HG03066 (cell line): ENCODE data around the gene SLC12A9.

Source experiments
- ATAC-seq: cut with Tn5 transposase; IDR thresholded peaks from one replicate; pipeline ENCODE4 v1.9.1; 2021; ENCODE audit warnings: low read depth; ENCODE audit not compliant: unreplicated experiment

The SLC12A9 gene

GRCh38 chr7:100880645-100881044 is 28.1 kb downstream of the SLC12A9 start:
- ATAC-seq: no peak

GRCh38 chr7:100881136-100881535 is 28.6 kb downstream of the SLC12A9 start:
- ATAC-seq: no peak

DNA sequence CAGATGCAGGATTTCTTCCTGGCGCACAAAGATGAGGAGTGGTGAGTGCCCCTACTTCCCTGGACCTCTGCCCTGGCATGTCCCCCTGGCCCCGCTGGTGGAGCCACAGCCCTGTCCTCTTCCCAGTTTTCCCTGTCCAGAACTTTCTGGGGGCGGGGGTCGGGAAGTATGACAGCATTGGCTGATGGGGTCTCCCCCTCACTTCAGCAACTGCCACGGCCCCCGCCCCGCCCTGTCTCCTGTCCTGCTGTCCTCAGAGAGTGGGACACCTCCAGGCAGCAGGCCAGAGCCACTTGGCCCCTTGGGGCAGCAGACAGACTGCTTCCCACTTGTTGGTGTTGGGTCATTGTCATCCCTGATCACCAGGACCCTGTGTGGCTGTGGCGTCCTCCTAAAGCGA is 29.7 kb downstream of the SLC12A9 start:
- ATAC-seq: no peak

DNA sequence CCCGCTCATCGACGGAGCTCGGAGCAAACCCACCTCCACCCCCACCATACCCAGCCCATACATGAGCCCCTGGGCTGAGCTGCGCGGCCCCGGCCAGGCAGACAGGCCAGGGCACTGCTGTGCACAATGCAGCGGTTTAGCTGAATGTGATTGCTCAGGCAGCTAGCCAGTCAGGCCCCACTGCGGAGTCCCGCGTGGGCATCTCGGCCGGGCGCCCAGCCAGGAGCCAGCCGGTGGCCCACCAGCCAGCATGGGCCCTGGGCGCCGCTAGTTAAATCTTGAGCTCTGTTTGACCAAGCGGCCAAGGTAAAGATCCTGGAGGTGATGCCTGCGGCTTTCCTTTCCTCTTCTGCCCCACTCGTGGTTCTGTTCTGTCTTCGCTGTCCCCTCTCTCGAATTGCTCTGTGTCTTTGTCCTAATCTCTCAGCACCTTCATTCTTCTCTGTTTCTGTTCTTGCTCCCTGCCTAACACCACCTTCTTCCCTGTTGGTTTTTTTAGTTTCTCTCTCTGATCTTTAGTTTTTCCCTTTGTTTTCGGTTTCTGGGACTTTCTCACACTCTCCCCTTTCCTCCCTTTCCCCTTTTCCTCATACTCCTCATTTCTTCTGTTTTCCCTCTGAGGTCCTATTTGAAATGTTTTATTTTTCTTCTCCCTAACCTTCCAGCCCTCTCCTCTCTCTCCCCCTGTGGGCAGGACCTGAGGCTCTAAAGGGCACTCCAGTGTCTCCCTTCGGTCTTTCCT is 30.4 kb downstream of the SLC12A9 start:
- no peak for ATAC-seq

GRCh38 chr7:100884736-100885439 is 32.4 kb downstream of the SLC12A9 start:
- ATAC-seq: no peak

DNA sequence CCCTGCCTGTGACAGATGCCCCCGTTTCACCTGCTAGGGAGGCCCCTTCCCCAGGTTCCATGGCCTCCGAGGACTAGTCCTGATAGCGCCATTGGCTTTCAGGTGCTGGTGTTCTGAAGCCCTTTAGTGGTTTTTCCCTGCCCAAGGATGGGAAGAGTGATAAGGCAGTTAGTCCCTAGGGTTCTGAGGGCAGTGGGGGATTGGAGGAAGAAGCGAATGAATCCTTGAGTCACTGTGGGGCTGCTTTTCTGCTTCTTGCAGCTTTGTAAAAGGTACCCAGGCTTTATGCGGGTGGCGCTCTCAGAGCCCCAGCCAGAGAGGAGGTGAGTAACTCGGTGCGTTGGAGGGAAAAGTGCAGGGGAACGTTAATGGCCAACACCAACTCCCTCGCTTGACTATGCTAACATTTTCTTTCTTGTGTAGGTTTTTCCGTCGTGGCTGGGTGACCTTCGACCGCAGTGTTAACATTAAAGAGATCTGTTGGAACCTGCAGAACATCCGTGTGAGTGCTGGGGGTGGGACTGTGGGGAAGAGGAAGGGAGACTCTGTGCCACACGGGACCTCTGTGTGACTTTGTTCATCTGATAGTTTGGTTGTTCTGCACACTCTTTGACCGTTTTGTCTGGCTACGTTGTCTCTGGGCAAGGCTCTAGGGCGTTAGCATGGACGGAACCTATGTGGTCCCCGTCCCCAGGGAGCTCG is 33.1 kb downstream of the SLC12A9 start:
- ATAC-seq: no peak

GRCh38 chr7:100886142-100886935 is 33.8 kb downstream of the SLC12A9 start:
- ATAC-seq: no peak

DNA sequence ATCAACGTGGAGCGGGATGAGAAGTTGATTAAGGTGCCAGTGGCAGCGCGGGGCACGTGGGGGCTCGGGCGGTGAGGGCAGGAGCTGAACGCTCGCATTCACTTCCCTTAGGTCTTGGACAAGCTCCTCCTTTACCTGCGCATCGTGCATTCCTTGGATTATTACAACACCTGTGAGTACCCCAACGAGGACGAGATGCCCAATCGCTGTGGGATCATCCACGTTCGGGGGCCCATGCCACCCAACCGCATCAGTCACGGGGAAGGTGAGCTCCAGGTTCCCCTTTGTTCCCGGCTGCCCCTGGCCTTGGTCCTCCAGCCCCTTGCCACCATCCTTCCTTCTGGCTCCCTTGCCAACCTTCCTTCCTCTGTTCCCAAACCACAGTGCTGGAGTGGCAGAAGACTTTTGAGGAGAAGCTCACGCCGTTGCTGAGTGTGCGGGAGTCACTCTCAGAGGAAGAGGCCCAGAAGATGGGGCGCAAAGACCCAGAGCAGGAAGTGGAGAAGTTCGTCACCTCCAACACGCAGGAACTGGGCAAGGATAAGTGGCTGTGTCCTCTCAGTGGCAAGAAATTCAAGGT is 34.5 kb downstream of the SLC12A9 start:
- no peak for ATAC-seq

- peak; percentile 45 for ATAC-seq
Measured at GRCh38 chr7:100887516-100888290, 35.2 kb downstream of the SLC12A9 start.

GRCh38 chr7:100888291-100888987 is 35.9 kb downstream of the SLC12A9 start:
- no peak for ATAC-seq

DNA sequence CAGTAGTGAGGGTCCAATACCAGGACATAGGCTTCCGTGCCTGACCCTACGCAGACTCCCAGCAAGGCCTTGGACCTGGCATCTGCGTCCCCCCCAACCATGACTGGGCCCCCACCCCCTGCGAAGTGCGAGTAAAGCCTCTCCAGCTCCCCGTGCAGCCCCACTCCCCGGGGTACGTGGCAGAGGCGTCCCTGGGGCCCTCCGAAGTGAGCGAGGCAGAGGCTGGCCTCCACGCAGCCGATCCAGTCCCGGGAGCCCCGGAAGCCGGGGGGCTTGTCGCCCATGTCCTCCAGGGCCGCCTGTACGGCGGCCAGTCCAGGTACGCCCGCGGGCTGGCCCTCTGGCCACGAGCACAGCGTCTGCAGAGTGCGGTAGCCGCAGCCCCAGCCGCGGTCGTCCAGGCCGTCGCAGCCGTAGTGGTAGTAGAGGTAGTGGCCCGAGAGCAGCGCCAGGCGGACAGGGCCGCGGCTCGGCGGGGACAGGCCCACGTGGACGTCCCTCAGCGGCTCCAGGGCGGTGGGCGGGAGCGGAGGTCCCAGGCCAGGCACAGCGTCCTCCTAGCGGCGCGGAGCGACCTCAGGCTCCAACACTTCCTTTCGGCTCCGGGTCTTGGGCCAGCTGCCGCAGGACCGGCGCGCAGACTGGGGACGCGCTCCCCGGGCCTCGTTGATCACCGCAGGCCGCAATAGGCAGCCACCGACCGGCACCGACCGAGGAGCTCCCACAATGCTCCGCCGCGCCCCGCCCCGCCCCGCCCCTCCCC is 36.7 kb downstream of the SLC12A9 start, which contains the start of gene UFSP1:
Gene UFSP1 (minus strand): TSS at position 728 of the 763 bp plus-strand sequence. CDS start 444 bp downstream, at position 284.
- ATAC-seq: peak; percentile 10

GRCh38 chr7:100890653-100891567 is 38.4 kb downstream of the SLC12A9 start:
- ATAC-seq: no peak

- ATAC-seq: no peak
Measured at GRCh38 chr7:100891568-100892247, 39.2 kb downstream of the SLC12A9 start.

DNA sequence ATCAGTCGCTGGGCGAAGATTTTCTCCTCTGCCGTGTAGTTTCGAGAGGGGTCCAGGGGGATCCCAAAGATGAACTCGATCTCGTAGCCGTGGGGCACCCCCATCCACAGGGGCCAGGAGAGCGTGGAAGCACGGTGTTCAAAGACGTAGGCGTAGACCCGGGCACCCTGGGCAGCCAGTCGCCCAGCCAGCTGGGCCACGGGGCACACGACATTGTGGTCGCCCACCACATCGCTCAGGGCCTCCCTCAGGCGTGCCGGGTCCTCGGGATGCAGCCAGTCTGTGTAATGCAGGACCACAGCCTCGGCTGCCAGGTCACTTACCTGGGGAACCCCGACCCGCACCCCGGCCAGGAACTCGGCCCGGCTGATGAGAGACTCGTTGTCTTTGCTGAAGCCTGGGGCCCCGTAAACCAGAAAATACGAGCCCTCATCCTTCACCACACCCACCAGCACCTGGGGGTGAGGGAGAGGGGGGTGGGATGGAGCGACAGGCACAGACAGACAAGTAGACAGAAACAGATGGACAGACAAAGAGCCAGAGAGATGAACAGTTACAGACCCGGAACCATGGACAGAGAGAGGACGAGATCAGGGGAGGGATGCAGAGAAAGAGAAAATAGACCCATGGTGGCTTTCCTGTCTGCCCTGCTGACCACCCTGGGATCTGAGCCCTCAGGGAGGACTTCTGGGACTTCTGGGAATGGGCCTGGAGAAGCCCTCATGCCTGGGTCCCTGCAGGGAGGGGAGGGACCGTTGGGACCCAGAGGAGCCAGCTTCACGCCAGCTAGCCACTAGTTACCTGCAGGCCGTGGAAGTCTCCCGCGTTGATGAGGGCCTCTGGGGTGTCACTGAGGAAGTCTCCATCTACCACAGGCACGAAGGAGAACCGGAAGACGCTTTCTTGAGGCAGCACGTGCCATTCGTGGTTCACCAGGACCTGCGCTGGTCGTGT is 40.1 kb downstream of the SLC12A9 start:
- ATAC-seq: no peak

DNA sequence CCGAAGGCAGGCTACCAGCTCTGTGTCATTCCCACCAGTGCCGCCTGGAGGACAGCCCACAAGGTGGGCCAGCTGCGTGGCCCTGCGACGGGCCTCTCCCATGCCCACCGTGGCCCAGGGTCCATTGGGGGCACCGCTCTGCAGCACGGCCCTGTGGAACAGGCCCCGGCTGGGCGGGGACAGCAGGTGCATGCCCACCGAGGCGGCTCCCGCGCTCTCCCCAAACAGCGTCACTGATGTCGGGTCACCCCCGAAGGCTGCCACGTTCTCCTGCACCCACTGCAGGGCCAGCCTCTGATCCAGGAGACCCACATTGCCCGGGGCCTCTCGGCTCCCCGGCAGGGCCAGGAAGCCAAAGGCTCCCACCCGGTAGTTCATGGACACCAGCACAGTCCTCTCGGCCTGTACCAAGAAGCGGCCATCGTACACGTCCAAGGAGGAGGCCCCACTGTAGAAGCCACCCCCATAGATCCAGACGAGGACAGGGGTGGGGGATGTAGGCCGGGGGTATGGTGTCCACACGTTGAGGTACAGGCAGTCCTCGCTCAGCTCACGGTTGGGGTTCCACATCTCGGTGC is 40.9 kb downstream of the SLC12A9 start:
- no peak for ATAC-seq
